Measurements from ENCODE around the gene BRD4. TPM values are rescaled to one million over a fixed set of nuclear protein-coding genes. Genes with fewer than 3 reads are reported as not detected.
A peak's percentile ranks its signal among the peaks of the same experiment; 100 is the strongest.

Gene BRD4
- polyA plus RNA-seq, 1 donor (not counting 4 experiments of a cell fraction or from before 2014, with no cell fraction given) = 5.5 TPM

DNA sequence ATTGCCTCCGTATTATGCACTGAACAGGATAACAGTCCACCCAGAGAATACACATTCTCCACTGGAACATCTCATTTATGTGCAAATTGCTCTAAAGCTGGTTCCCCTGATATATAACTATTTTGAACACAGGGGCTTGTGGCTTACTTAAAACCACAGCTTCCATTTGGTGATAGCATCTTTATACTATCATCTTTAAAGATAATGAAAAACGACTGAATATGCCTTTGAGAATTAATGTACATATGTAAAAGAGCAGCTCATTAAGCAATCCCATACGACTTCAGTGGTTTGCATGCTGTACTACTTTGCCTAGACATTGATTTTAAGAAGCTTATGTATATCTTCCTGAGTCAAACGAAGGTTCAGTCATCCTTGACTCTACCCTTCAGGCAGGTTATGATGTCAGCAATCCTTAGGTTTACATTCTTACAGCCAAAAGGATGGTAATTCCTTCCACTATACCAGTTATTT lies 40.8 kb downstream of the BRD4 start:
- DNase-seq (ENCODE audit: low read depth, low spot score) (no peak), FAIRE-seq (no peak)
- Histone ChIP-seq H3K4me3 (ENCODE audit: control insufficient read depth in 2 of 3, extremely low read depth in 1 of 3, insufficient read depth in 2 of 3, low read depth in 1 of 3, low read length in 3 of 3) (no peak overlapping the region), H3K27me3 (ENCODE audit: control insufficient read depth, extremely low read depth, insufficient read depth, low read length) (no peaks in the 10 kb centered on the region), H2AFZ (ENCODE audit: control insufficient read depth, low read length) (no peak overlapping the region), H3K36me3 (ENCODE audit: control insufficient read depth in 2 of 2, extremely low read depth in 1 of 2, insufficient read depth in 2 of 2, low read length in 2 of 2) (peaks cover 4 to 18% of the 10 kb centered on the region in 2 experiments), H4K20me1 (ENCODE audit: control insufficient read depth, extremely low read depth, insufficient read depth, low read length) (peaks cover 69% of the 10 kb centered on the region), H3K9me1 (ENCODE audit: control insufficient read depth, extremely low read depth, insufficient read depth, low read length) (peaks cover 26% of the 10 kb centered on the region), H3K9me3 (ENCODE audit: control insufficient read depth, low read depth, low read length) (no peaks in the 10 kb centered on the region), H3K79me2 (ENCODE audit: control insufficient read depth, insufficient read depth, low read length) (peaks cover 97% of the 10 kb centered on the region), H3K27ac (ENCODE audit: control insufficient read depth, insufficient read depth, low read length) (peak overlapping the region; percentile 48), H3K4me2 (ENCODE audit: control insufficient read depth, extremely low read depth, insufficient read depth, low read depth, low read length) (no peak overlapping the region), H3K9ac (ENCODE audit: control insufficient read depth, extremely low read depth, insufficient read depth, low read length) (no peak overlapping the region), H3K4me1 (ENCODE audit: control insufficient read depth, extremely low read depth, insufficient read depth, low read length) (peaks cover 44% of the 10 kb centered on the region)
- dilution Hi-C loops (cut with MboI; ENCODE audit: extremely low pct_ligation_motif_present, low sequenced_read_pairs) = loop anchor here (5.0 kb wide), 1 partner anchor 36 kb away; no protein-coding TSS in a partner anchor
- no peak for TF ChIP-seq EZH2 (IDR thresholded peaks at IDR 0.05; ENCODE audit: low read length)
- TF ChIP-seq, protein P1, sequence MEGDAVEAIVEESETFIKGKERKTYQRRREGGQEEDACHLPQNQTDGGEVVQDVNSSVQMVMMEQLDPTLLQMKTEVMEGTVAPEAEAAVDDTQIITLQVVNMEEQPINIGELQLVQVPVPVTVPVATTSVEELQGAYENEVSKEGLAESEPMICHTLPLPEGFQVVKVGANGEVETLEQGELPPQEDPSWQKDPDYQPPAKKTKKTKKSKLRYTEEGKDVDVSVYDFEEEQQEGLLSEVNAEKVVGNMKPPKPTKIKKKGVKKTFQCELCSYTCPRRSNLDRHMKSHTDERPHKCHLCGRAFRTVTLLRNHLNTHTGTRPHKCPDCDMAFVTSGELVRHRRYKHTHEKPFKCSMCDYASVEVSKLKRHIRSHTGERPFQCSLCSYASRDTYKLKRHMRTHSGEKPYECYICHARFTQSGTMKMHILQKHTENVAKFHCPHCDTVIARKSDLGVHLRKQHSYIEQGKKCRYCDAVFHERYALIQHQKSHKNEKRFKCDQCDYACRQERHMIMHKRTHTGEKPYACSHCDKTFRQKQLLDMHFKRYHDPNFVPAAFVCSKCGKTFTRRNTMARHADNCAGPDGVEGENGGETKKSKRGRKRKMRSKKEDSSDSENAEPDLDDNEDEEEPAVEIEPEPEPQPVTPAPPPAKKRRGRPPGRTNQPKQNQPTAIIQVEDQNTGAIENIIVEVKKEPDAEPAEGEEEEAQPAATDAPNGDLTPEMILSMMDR (optimal IDR thresholded peaks at IDR 0.05 in 1 of 3, IDR thresholded peaks at IDR 0.05 in 1 of 3, conservative IDR thresholded peaks at IDR 0.05 in 1 of 3; ENCODE audit: extremely low read depth in 1 of 3, insufficient read depth in 2 of 3, low read length in 3 of 3) = no peak

DNA sequence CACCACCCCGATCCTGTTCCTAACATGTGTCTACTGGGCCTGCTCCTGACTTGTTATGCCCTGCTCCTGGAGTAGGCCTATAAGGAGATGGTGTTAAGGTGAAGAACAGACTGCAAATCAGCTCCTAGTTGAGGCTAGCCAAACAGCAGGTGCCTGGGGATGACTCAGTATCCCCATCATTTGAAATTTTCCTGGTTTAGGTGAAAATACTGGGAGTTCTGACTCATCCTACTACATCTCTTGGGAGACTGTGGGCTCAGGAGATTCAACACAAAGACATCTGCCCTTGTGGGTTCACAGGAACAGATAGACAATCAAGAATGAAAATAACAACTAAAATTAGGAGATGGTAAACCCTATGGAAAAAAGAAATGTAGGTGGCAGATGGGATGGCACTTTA lies 41.2 kb downstream of the BRD4 start:
- no peak for FAIRE-seq
- H3K4me1 ChIP-seq (ENCODE audit: control insufficient read depth, extremely low read depth, insufficient read depth, low read length) = peaks cover 40% of the 10 kb centered on the region
- no peak for DNase-seq (ENCODE audit: low read depth, low spot score)
- peaks cover 69% of the 10 kb centered on the region for H4K20me1 ChIP-seq (ENCODE audit: control insufficient read depth, extremely low read depth, insufficient read depth, low read length)
- no peaks in the 10 kb centered on the region for H3K27me3 ChIP-seq (ENCODE audit: control insufficient read depth, extremely low read depth, insufficient read depth, low read length)
- H3K9me3 ChIP-seq (ENCODE audit: control insufficient read depth, low read depth, low read length) = no peaks in the 10 kb centered on the region
- H3K4me3 ChIP-seq (ENCODE audit: control insufficient read depth in 2 of 3, extremely low read depth in 1 of 3, insufficient read depth in 2 of 3, low read depth in 1 of 3, low read length in 3 of 3) = no peak overlapping the region
- dilution Hi-C loops (cut with MboI; ENCODE audit: extremely low pct_ligation_motif_present, low sequenced_read_pairs) = loop anchor here (5.0 kb wide), 1 partner anchor 36 kb away; no protein-coding TSS in a partner anchor
- H3K27ac ChIP-seq (ENCODE audit: control insufficient read depth, insufficient read depth, low read length) = peak overlapping the region; percentile 48
- peaks cover 97% of the 10 kb centered on the region for H3K79me2 ChIP-seq (ENCODE audit: control insufficient read depth, insufficient read depth, low read length)
- H3K4me2 ChIP-seq (ENCODE audit: control insufficient read depth, extremely low read depth, insufficient read depth, low read depth, low read length) = no peak overlapping the region
- TF ChIP-seq EZH2 (IDR thresholded peaks at IDR 0.05; ENCODE audit: low read length) = no peak
- TF ChIP-seq, protein P1 (optimal IDR thresholded peaks at IDR 0.05 in 1 of 3, IDR thresholded peaks at IDR 0.05 in 1 of 3, conservative IDR thresholded peaks at IDR 0.05 in 1 of 3; ENCODE audit: extremely low read depth in 1 of 3, insufficient read depth in 2 of 3, low read length in 3 of 3) = no peak
- no peak overlapping the region for H3K9ac ChIP-seq (ENCODE audit: control insufficient read depth, extremely low read depth, insufficient read depth, low read length)
- H3K9me1 ChIP-seq (ENCODE audit: control insufficient read depth, extremely low read depth, insufficient read depth, low read length) = peaks cover 23% of the 10 kb centered on the region
- H2AFZ ChIP-seq (ENCODE audit: control insufficient read depth, low read length) = no peak overlapping the region
- peaks cover 0 to 14% of the 10 kb centered on the region in 2 experiments for H3K36me3 ChIP-seq (ENCODE audit: control insufficient read depth in 2 of 2, extremely low read depth in 1 of 2, insufficient read depth in 2 of 2, low read length in 2 of 2)
